HL-60 (cell line): Measurements from ENCODE around the gene RUNX2.

Experiments
- CTCF ChIP-seq: IDR thresholded peaks from one replicate; pipeline ENCODE4 v1.5.1; 2011; ENCODE audit warnings: low read length, control low read depth, inconsistent platforms; ENCODE audit not compliant: insufficient read depth
- GABPA ChIP-seq: IDR thresholded peaks from 2 replicates; pipeline ENCODE4 v1.6.1; 2012; ENCODE audit warnings: low read depth
- POLR2AphosphoS5 ChIP-seq: IDR thresholded peaks from 2 replicates; pipeline ENCODE4 v1.6.1; 2012; ENCODE audit warnings: low read depth
- REST ChIP-seq: IDR thresholded peaks from 2 replicates; pipeline ENCODE4 v1.6.1; 2012; ENCODE audit warnings: low read depth; ENCODE audit not compliant: insufficient replicate concordance
- SPI1 ChIP-seq: IDR thresholded peaks from 2 replicates; pipeline ENCODE4 v1.6.1; 2012; ENCODE audit warnings: low read depth, mild to moderate bottlenecking, borderline replicate concordance

- TF ChIP-seq CTCF: no peak
- TF ChIP-seq REST: no peak
- TF ChIP-seq POLR2AphosphoS5: no peak
- no peak for TF ChIP-seq SPI1
- TF ChIP-seq GABPA: no peak
Observed at GRCh38 chr6:45293306-45293705, 34.8 kb upstream of the RUNX2 start.
